OCI-M1 (cell line): ENCODE data around the gene ABCD3.
"Not testable (repeated sequence)": the region's sequence is repeated elsewhere in the genome, so short reads cannot be mapped to it uniquely, and the experiment has no call there.

Experiments
- DNase-seq: peaks from one replicate; lab custom pipeline; 2025; lab: John Stamatoyannopoulos, UW

The ABCD3 gene

DNA sequence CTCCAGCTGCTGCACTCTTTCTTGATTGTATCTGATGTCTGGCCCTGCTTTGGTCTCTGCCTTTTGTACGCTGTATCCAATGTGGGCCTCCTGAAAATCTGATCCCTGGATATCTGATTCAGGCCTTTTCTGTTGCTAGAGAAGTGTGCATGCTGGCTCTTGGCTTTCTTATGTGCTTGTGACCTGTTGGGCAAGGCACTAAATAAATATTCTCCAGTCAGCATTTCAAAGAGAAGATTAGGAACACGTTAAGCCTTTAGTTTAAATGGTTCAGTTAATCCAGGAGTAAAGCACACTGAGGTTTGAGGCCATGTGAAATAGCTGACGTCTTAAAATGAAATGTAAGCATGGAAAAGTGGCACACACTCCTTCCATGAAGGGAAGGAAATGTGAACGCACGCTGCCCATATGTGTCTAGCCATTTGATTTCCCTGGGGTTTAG, 132.6 kb downstream of the ABCD3 start:
- DNase-seq: no peak

DNA sequence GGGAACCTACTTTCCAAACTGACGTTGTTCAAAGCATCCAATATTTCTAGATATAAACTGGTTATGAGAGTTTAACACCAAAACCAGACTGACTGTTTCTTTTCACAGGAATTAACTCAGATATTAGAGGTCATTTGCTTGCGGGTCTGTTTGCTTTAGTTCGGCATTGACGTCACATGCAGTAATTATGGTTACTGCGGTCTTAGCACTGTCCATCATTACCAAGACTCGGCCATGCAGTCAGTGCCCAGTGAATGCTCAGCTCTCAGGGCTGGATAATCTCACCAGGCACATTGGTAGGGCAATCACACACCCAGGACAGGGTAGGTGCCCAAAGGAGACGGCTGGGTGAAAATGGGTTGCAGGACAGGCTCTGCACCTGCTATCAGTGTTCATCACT, 133.3 kb downstream of the ABCD3 start:
- no peak for DNase-seq

DNA sequence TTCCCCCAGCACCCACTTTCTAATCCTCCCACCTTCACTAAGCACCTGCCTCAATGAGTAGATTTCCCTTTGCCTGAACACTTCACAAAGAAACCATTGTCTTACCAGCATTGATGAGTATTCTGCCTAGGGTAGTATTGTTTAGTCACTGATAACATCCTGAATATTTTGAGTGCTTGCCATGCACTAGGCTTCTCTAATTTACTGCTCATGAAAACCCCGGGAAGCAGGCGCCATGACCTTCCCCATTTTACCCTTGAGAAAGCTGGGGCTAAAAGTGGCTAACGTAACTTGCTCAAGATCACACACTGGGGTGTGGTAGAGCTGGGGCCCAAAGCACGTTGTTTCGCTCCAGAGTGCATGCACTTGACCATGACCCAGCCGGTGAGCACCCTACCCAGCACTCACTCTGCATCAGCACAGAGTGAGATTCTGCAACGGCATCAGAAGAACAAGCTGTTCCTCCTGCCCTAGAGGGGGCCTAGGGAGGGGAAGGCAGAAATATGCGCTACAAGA, 133.9 kb downstream of the ABCD3 start:
- no peak for DNase-seq

DNA sequence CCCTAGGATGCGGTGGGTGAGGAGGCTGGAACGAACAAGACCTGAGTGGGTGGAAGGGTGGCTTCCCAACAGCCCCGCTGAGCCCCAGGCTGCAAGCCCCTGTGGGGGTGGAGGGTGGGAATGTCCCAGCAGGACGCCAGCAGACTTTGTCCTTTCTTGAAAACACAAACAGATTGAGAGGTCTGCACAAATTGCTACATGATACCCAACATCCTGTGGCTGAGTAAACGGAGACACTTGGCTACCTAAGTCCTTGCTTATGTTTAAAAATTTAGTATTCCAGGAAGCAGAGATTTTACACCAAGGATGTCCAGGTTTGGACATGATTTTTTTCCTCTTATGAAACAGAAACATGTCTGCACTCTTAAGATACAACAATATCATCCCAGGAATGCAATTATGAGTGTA, 135.1 kb downstream of the ABCD3 start:
- no peak for DNase-seq

DNA sequence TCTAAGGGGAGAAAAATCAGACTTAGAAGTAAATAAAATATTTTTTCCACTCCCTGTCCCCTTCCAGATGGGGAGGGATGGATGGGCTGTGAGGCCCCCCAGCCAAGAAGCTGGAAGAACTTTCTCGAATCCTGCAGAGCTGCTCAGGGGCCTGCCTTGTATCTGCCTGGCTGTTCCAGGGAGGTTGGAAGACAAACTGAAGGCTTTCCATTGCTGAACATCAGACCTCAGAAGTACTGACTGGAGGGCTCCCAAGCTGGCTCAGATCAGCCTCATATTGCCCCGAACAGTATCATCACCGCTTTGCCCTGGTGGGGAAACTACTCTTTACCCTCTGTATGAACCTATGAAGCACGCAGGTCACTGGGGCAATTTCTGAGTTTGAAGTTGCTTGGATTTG, 135.7 kb downstream of the ABCD3 start:
- no peak for DNase-seq

DNA sequence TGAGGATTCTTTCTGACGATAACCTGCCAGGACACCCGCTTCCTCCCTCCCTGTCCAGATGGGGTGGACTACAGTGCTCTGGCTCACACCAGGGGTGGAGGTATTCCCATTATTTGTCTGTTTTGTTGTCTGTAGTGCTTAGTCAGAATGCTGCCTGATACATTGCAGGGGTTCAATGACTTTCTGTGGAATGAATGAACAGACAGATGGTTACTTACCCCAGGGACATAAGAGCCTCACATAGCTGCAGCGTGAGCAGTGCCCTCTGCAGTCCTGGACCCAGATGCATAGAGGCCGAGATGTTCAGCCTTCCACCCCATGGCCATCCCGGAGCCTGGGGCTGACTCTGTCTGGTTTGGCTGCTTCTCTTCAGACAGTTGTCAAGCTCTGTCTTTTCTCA, 136.4 kb downstream of the ABCD3 start:
- no peak for DNase-seq

DNA sequence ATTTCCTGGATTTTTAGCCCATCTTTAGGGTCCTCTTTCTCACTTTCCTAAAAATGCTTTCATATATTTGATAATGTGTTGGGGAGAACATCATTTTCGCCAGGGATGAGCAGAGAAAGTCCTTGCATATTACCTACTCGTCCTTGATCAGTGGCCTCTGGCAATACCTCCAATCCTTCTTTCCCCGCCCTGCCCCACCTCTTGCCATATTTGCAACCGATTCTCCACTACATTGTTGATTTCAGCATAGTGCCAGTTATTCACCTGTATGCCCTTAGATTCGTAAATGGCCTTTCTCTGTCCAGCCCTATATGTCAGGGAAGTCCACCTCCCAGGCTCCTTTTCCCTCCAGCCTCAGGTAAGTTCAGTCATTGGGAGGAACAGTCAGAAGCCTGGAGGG, 136.9 kb downstream of the ABCD3 start:
- no peak for DNase-seq

DNA sequence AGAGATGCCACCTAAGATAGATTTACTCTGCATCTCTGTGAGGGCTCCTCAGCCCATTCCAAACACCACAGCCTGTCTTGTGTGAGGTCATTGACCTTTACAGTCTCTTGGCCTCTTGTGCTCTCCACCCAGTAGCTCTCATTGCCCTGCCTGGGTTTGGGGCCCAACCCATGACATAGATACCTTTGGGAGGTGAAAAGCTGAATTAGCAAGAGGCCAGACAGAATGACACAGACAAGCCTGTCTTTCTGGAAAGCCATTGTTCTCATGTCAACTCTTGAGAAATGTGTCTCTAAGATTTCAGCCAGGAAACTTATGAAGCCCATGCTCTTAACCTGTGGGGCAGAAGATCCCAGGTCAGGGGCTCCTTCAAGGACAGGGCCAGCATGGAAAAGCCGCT, 141.7 kb downstream of the ABCD3 start:
- no peak for DNase-seq

DNA sequence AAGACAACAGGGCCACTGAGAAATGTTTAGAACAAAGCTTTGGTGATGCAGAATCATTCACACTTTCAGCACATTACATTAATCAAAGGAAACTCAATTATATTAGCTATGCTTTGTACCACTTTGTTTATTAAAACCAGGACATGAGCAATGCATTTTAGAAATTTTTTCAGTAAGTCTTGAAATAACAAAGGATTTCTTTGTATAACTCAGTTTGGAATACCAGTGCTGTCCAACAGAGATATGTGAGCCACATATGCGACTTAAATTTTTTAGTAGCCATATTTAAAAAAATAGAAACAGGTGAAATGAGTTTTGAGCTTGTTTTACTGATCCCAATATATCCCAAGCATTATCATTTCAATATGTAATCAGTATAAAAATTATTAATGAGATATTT, 142.1 kb downstream of the ABCD3 start:
- no peak for DNase-seq

DNA sequence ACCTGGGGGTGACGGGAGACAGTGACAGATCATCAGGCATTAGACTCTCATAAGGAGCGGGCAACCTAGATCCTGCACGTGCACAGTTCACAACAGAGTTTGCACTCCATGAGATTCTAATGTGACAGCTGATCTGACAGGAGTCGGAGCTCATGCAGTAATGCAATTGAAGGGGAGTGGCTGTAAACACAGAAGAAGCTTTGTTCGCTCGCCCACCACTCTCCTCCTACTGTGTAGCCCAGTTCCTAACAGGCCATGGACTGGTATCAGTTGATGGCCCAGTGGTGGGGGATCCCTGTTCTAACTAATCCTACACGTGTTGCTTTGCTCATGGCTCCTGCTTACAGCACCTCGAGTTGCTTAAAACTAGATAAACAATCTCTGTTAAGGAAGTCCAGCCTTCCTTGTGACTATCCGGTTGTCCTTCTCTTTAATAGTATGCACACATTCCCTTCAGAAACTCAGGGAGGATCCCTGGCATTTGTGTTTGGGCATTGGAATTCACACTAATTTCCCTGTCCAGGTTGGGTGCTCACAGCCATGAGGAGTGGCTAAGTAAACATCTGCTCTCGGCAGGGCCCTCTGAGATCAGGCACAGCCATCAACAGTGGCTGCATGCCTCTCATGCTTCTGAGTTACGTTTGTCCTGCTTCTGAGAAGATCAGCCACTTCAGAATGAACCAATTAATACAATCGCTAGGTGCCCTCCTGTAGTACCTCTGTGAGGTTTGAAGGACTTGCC, 144.5 kb downstream of the ABCD3 start:
- DNase-seq: no peak

DNA sequence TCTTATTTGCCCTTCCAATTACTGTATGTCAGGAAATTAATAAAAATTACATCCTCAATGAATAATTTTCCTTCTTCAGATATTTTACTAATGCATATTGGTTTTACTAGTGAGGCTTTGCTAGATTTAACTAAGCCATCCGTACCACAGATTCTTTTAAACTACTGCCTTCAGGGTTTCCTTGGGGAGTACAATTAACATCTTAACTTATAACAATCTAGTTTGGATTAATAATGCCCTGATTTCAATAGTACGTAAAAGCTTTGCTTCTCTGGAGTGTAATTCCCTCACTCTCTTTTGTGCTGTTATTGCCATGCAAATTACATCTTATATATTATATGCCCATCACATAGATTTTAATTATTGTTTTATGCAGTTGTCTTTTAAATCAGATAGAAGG, 147.7 kb downstream of the ABCD3 start:
- DNase-seq: no peak

DNA sequence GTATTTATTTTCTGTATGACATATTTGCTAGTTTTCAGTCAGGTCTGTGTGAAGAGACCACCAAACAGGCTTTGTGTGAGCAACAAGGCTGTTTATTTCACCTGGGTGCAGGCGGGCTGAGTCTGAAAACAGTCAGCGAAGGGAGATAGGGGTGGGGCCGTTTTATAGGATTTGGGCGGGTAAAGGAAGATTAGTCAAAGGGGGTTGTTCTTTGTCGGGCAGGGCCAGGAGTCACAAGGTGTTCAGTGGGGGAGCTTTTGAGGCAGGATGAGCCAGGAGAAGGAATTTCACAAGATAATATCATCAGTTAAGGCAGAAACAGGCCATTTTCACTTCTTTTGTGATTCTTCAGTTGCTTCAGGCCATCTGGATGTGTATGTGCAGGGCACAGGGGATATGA, 148.2 kb downstream of the ABCD3 start:
- not testable (repeated sequence) for DNase-seq

DNA sequence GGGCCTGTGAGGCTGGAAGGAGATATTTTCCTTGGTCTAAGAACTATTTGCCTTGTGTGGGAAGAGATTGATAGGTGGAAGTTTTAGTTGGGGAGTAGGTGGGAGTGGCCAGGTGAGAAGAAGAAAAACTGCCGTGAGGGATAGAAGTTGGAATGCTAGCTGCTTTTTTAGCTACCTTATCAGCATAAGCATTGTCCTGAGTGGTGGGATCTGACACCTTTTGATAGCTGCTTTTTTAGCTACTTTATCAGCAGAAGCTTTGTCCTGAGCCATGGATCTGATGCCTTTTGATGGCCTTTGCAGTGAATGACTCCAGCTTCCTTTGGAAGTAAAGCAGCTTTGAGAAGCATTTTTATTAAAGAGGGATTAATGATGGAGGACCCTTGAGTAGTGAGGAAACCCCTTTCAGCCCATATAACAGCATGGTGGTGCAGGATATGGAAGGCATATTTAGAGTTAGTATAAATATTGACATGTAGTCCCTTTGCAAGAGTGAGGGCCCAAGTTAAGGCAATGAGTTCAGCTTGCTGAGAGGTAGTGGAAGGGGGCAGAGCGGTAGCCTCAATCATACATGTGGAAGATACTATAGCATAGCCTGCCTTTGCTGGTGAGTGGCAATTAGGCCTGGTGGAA, 149.9 kb downstream of the ABCD3 start:
- not testable (repeated sequence) for DNase-seq
